ENCODE data around the gene KHK.

- no peak for TF ChIP-seq ZNF41 (CRISPR knock-in tag; conservative IDR thresholded peaks at IDR 0.05)
- no peak for TF ChIP-seq KLF1 (tag; IDR thresholded peaks at IDR 0.05)
- no peak for TF ChIP-seq XRCC5 (IDR thresholded peaks at IDR 0.05; ENCODE audit: low read depth, low read length)
- no peak for TF ChIP-seq RBBP5 (IDR thresholded peaks at IDR 0.05; ENCODE audit: borderline replicate concordance, insufficient read depth, low read length, poor library complexity, severe bottlenecking)
- TF ChIP-seq ZBTB40 (IDR thresholded peaks at IDR 0.05): no peak
- TF ChIP-seq ZBTB40 (CRISPR knock-in tag; IDR thresholded peaks at IDR 0.05): no peak
- TF ChIP-seq EZH2 (IDR thresholded peaks at IDR 0.05; ENCODE audit: borderline replicate concordance, low read depth, low read length): no peak
- TF ChIP-seq, protein P1, sequence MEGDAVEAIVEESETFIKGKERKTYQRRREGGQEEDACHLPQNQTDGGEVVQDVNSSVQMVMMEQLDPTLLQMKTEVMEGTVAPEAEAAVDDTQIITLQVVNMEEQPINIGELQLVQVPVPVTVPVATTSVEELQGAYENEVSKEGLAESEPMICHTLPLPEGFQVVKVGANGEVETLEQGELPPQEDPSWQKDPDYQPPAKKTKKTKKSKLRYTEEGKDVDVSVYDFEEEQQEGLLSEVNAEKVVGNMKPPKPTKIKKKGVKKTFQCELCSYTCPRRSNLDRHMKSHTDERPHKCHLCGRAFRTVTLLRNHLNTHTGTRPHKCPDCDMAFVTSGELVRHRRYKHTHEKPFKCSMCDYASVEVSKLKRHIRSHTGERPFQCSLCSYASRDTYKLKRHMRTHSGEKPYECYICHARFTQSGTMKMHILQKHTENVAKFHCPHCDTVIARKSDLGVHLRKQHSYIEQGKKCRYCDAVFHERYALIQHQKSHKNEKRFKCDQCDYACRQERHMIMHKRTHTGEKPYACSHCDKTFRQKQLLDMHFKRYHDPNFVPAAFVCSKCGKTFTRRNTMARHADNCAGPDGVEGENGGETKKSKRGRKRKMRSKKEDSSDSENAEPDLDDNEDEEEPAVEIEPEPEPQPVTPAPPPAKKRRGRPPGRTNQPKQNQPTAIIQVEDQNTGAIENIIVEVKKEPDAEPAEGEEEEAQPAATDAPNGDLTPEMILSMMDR (IDR thresholded peaks at IDR 0.05 in 2 of 3, conservative IDR thresholded peaks at IDR 0.05 in 1 of 3; ENCODE audit: insufficient read depth in 2 of 3, low read depth in 1 of 3, low read length in 3 of 3): no peak
- TF ChIP-seq ETV5 (CRISPR knock-in tag; IDR thresholded peaks at IDR 0.05; ENCODE audit: low read depth): no peak
- TF ChIP-seq POLR2AphosphoS5 (IDR thresholded peaks at IDR 0.05; ENCODE audit: control insufficient read depth, insufficient read depth, low read depth, low read length): no peak
- no peak for TF ChIP-seq ZNF217 (CRISPR knock-in tag; IDR thresholded peaks at IDR 0.05)
Observed at GRCh38 chr2:27089111-27089954, 2.8 kb downstream of the KHK start.
